GM12878 (cell line): ENCODE measurements around the gene MSH6.

Source experiments
- CTCF ChIP-seq, 3 experiments: IDR thresholded peaks in 2 of 3; conservative IDR thresholded peaks in 1 of 3; 2 replicates each; pipeline ENCODE4 v1.5.1; 2011; ENCODE audit warnings: low read depth in 3 of 3, low read length in 3 of 3, mild to moderate bottlenecking in 3 of 3, control low read depth in 2 of 3, moderate library complexity in 2 of 3, inconsistent platforms in 1 of 3, mixed read lengths in 1 of 3; ENCODE audit not compliant: control insufficient read depth in 2 of 3, insufficient read depth in 1 of 3; ENCODE audit errors: extremely low read depth in 1 of 3
- EZH2 ChIP-seq: IDR thresholded peaks from 2 replicates; pipeline ENCODE4 v1.6.1; 2012; ENCODE audit warnings: low read depth, mild to moderate bottlenecking, control low read depth, inconsistent platforms, low read length, borderline replicate concordance; ENCODE audit not compliant: control insufficient read depth
- HDAC2 ChIP-seq: fragments of 200-600 bp; sonication (generic); IDR thresholded peaks from 2 replicates; pipeline ENCODE4 v1.6.1; 2017

- TF ChIP-seq HDAC2 (no peak), EZH2 (no peak), CTCF (IDR thresholded peaks at IDR 0.05 in 2 of 3, conservative IDR thresholded peaks at IDR 0.05 in 1 of 3; ENCODE audit: control insufficient read depth in 2 of 3, extremely low read depth in 1 of 3, insufficient read depth in 1 of 3, low read depth in 3 of 3, low read length in 3 of 3) (no peak)
These were observed 16.2 kb downstream of the MSH6 start for GRCh38 chr2:47799031-47799609.
